Glutamatergic neuron (in vitro differentiated cells): ENCODE measurements around the gene ACAA1. TPM values are rescaled to one million over a fixed set of nuclear protein-coding genes. Genes with fewer than 3 reads are reported as not detected.

Experiments
- DNase-seq: peaks from one replicate; pipeline ENCODE4 v3.0.0; 2022
- H3K27ac Mint-ChIP-seq: one replicate; pipeline ENCODE4 v1.8.0; 2020; ENCODE audit warnings: mild to moderate bottlenecking, mixed read lengths, inconsistent platforms; ENCODE audit not compliant: unreplicated experiment
- H3K27me3 Mint-ChIP-seq: one replicate; pipeline ENCODE4 v1.8.0; 2020; ENCODE audit warnings: mild to moderate bottlenecking, moderate library complexity, mixed read lengths, inconsistent platforms; ENCODE audit not compliant: unreplicated experiment
- H3K36me3 Mint-ChIP-seq: one replicate; pipeline ENCODE4 v1.8.0; 2020; ENCODE audit warnings: mild to moderate bottlenecking, mixed read lengths, inconsistent platforms; ENCODE audit not compliant: unreplicated experiment
- H3K4me1 Mint-ChIP-seq: one replicate; pipeline ENCODE4 v1.8.0; 2020; ENCODE audit warnings: mild to moderate bottlenecking, low read depth, mixed read lengths, inconsistent platforms; ENCODE audit not compliant: unreplicated experiment
- H3K4me3 Mint-ChIP-seq: one replicate; pipeline ENCODE4 v1.8.0; 2020; ENCODE audit warnings: mild to moderate bottlenecking, mixed read lengths, inconsistent platforms; ENCODE audit not compliant: unreplicated experiment
- H3K9me3 Mint-ChIP-seq: one replicate; pipeline ENCODE4 v1.8.0; 2020; ENCODE audit warnings: mild to moderate bottlenecking, moderate library complexity, mixed read lengths, inconsistent platforms; ENCODE audit not compliant: unreplicated experiment
- CTCF ChIP-seq: fragments of 200-600 bp; sonication (generic); IDR thresholded peaks from one replicate; pipeline ENCODE4 v1.5.0; 2021; ENCODE audit not compliant: partially characterized antibody, unreplicated experiment
- total RNA-seq: library from RNA; stranded (reverse); fragmentation: NEBNext Ultra II Directional; extraction: Animal tissue kit (Norgen Biotek cat#: 25700); gene quantifications from one replicate; pipeline ENCODE4 v1.2.1, GENCODE V29; 2021; ENCODE audit not compliant: unreplicated experiment

Gene ACAA1
- total RNA-seq, 1 donor from 2014 or later = 89.8 TPM

- Mint-ChIP-seq H3K4me3 (no peak overlapping the region), H3K4me1 (no peaks in the 10 kb centered on the region), H3K36me3 (peaks cover 9% of the 10 kb centered on the region), H3K27me3 (peaks cover 4% of the 10 kb centered on the region), H3K27ac (no peak overlapping the region), H3K9me3 (peaks cover 4% of the 10 kb centered on the region)
- no peak for TF ChIP-seq CTCF
- no peak for DNase-seq
Measured at GRCh38 chr3:38149708-38150107, 12.8 kb upstream of the ACAA1 start.

GRCh38 chr3:38148311-38148882 is 11.5 kb upstream of the ACAA1 start:
- no peak for TF ChIP-seq CTCF
- Mint-ChIP-seq H3K27ac (no peak overlapping the region), H3K27me3 (peaks cover 2% of the 10 kb centered on the region), H3K4me1 (no peaks in the 10 kb centered on the region), H3K4me3 (no peak overlapping the region), H3K9me3 (peaks cover 4% of the 10 kb centered on the region), H3K36me3 (peaks cover 9% of the 10 kb centered on the region)
- DNase-seq = no peak

- H3K27me3 Mint-ChIP-seq = peaks cover 2% of the 10 kb centered on the region
- peaks cover 2% of the 10 kb centered on the region for H3K9me3 Mint-ChIP-seq
- no peak overlapping the region for H3K4me3 Mint-ChIP-seq
- H3K36me3 Mint-ChIP-seq = peaks cover 9% of the 10 kb centered on the region
- no peak for TF ChIP-seq CTCF
- no peak overlapping the region for H3K27ac Mint-ChIP-seq
- H3K4me1 Mint-ChIP-seq = no peaks in the 10 kb centered on the region
- no peak for DNase-seq
Measured at GRCh38 chr3:38147421-38147820, 10.5 kb upstream of the ACAA1 start.

- Mint-ChIP-seq H3K4me1 (no peaks in the 10 kb centered on the region), H3K27me3 (peaks cover 2% of the 10 kb centered on the region), H3K4me3 (no peak overlapping the region), H3K27ac (no peak overlapping the region), H3K9me3 (peaks cover 2% of the 10 kb centered on the region), H3K36me3 (peaks cover 9% of the 10 kb centered on the region)
- no peak for TF ChIP-seq CTCF
- DNase-seq = no peak
Measured at GRCh38 chr3:38146504-38146903, 9.6 kb upstream of the ACAA1 start.

- no peak for DNase-seq
- Mint-ChIP-seq H3K9me3 (peaks cover 3% of the 10 kb centered on the region), H3K4me3 (no peak overlapping the region), H3K27me3 (peaks cover 6% of the 10 kb centered on the region), H3K27ac (no peak overlapping the region), H3K4me1 (peaks cover 2% of the 10 kb centered on the region), H3K36me3 (peaks cover 9% of the 10 kb centered on the region)
- no peak for TF ChIP-seq CTCF
Measured at GRCh38 chr3:38143511-38143910, 6.6 kb upstream of the ACAA1 start.
